GM19351 (cell line): ENCODE data around the gene OR4K13.

Experiments used
- ATAC-seq: cut with Tn5 transposase; IDR thresholded peaks from one replicate; pipeline ENCODE4 v1.9.1; 2021; ENCODE audit warnings: mild to moderate bottlenecking, moderate library complexity; ENCODE audit not compliant: unreplicated experiment

OR4K13 gene, protein sequence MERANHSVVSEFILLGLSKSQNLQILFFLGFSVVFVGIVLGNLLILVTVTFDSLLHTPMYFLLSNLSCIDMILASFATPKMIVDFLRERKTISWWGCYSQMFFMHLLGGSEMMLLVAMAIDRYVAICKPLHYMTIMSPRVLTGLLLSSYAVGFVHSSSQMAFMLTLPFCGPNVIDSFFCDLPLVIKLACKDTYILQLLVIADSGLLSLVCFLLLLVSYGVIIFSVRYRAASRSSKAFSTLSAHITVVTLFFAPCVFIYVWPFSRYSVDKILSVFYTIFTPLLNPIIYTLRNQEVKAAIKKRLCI

DNA sequence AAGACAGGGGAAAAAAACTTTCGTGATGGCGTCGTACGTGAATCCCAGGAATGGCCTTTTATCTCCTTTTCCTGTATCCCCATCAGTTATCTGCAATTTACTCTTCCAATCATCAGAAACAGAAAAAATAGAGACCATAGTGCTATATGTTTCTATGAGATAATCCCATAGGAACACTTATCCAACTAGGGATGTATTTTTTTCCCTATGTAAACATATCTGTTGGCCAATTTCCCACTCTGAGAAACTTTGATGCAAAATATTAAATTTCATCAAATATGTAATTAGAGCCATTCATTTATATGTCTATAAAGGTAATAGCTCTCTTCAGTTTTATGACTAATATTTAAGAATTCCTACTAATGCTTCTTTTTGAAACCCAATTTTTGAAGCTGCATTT, at the start of gene OR4K13:
Gene OR4K13, minus strand, starts transcription at position 101 of the 400 bp plus-strand sequence. CDS start 1,280 bp downstream, outside the sequence.
- ATAC-seq = no peak

DNA sequence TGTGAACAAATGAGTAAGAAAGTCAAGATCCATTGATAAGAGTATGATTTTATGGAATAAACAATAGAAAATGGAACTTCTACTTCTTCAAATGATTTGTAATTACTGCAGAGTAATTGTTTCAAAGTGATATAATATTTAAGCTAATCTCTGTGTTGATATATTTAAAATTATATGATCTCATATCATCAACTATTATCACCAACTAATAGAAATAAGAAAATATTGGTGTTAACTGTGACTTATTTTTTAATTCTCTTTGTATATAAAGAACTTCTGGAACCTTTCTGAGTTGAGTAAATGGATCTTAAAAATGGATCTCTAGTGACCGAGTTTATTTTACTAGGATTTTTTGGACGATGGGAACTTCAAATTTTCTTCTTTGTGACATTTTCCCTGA, 23.9 kb upstream of the OR4K13 start, which contains the start of gene OR4L1:
Gene OR4L1, plus strand, starts transcription at position 301 of the 400 bp plus-strand sequence. Its CDS starts 0 bp downstream, at position 301.
- ATAC-seq = no peak

DNA sequence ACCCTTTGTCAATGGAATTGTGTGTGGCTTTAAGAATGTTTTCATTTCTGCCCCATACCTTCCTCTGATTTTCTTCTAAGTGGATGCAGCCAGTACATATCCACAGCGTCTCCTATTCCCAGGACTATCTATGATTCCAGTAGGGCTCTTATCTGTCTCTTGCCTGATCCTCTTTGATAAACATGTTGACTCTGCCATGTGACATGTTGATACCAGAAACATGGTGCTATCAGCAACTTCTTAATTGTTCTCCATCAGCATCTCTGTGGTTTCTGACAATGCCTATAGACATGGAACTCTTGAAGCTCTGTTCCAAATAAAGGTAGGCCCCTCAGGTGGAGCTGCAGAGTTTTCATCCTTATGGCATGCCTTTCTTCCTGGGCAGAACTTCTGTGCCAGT, 12.4 kb upstream of the OR4K13 start:
- ATAC-seq = no peak

DNA sequence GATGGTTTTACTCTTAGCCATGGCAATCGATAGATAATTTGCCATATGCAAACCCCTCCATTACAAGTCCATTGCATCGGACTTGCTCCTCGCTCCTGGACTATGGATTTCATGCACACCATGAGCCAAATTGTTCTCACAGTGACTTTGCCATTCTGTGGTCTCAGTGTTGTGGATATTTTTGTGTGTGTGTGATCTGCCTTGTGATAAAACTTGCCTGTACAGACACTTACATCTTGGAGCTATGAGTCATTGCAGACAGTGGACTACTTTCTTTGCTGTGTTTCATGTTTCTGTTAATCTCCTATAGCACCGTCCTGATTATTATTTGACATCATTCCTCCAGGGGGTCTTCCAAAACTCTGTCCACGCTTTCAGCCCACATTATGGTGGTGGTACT, 8.4 kb upstream of the OR4K13 start:
- ATAC-seq = no peak

DNA sequence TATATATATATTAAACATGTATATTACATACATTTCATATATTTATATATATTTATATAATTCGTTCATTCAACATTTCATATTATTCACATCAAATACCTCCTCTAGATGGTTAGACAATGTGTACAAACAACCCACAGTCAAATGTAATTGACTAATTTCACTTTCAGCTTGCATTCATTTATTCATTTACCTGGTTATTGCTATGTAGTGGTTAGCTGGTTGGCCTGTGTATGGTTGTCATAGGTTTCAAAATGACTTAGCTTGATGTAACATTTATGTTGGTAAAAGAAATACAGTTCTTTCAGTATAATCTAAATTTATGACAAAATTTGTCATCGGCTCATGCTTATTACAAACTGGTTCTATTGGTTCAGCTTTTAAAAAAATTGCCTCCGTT, 389 bp downstream of the OR4K13 start:
- no peak for ATAC-seq

DNA sequence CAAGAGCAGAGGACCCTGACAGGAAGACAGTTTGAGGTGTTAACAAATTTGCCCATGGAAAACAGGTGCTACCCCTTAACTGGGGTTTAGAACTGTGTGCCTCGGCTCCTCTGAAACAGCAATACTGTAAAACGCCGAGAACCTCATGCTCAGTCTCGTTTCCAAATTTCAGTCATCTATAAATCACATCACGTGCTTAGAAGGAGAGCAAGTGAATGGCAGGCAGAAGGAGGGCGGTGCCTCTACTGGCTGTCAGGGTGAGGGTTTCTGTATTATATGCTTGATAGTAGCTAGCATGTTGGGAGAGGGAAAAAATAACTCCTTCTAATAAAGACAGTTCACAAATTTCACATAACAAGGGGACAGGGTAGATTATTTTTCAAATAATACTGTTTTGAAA, 4.8 kb downstream of the OR4K13 start:
- no peak for ATAC-seq

DNA sequence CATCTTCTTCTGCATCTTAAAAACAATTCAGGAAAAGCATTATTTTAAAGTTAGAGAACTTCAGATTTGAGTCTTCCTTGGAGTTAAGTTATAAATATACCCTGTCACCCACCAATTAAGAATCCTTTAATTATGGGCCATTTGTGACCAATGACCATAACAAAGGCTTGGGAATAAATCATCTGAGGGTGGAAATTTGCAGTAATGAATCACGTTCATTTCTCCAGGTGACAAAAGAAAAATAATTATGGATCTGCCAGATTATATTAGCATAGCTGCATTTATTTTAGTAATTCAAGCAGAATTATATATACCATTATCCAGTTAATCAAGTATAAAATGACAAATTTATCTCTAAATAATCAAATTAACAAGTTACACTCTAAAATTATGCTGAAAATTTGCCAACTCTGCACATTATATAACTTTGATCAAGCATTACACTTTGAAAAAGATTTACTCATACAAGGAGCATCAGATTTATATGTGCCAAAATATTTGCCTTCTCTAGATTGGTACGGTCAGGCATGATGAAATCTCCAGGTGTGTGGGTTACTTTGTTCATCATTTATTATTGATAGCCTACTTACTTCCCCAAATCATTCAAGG, 16.5 kb downstream of the OR4K13 start, which contains the start of gene OR4K14:
Gene OR4K14, minus strand, starts transcription at position 51 of the 609 bp plus-strand sequence. CDS start 4,114 bp downstream, outside the sequence.
- ATAC-seq = no peak

DNA sequence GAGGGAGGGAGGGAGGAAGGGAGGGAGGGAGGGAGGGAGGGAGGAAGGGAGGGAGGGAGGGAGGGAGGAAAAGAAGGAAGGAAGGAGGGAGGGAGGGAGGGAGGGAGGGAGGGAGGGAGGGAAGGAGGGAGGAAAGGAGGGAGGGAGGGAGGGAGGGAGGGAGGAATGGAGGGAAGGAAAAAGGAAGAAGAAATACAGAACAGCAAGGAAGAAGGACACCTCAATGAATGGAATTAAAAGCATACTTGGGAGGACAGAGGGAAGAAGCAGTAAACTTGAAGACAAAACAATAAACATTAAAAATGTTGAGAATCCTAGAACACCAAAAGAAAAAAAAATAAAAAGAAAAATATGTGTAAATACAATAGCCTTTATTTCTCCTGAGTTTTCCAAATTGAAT, 27.7 kb downstream of the OR4K13 start:
- ATAC-seq = no peak

DNA sequence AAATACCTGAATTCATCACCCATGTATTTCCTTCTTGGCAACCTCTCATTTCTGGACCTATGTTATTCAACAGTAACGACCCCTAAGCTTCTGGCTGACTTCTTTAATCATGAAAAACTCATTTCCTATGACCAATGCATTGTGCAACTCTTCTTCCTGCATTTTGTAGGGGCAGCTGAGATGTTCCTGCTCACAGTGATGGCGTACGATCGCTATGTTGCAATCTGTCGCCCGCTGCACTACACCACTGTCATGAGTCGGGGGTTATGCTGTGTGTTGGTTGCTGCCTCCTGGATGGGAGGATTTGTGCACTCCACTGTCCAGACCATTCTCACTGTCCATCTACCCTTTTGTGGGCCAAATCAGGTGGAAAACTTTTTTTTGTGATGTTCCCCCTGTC, 33.5 kb downstream of the OR4K13 start:
- ATAC-seq = no peak

DNA sequence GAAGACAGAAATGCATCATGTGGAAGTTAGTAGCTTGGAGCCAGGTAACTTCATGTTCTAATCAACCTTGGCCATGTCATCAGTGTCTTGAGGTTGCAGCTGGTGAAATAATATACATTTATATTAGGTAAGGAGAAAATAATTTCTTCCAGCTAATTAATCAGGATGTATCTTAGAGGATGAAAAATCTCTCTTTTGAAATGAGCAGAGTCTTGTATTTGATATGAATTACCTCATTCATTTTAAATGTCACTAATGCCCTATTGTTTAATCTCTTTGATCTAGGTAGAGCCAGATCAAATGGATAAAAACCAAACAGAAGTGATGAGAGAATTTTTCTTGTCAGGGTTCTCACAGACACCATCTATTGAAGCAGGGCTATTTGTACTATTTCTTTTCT, 34.0 kb downstream of the OR4K13 start, which contains the start of gene OR4Q2:
Gene OR4Q2, plus strand, starts transcription at position 301 of the 400 bp plus-strand sequence.
- ATAC-seq = no peak

DNA sequence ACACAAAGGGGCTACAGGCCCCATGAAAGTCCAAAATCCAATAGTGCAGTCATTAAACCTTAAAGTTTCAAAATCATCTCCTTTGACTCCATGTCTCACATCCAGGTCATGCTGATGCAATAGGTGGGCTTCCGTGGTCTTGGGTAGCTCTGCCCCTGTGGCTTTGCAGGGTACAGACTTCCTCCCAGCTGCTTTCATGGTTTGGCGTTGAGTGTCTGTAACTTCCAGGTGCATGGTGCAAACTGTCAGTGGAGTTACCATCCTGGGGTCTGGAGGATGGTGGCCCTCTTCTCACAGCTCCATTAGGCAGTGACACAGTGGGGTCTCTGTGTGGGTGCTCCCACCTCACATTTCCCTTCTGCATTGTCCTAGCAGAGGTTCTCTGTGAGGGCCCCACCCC, 42.4 kb downstream of the OR4K13 start:
- ATAC-seq = no peak
